Mesodermal cell (in vitro differentiated cells): ENCODE measurements around the gene MAB21L4.

Experiments
- H3K27ac ChIP-seq: 2 replicates; pipeline ENCODE4 v1.7.0; 2013; ENCODE audit warnings: mild to moderate bottlenecking, low read depth, low read length, moderate library complexity; ENCODE audit not compliant: severe bottlenecking
- H3K36me3 ChIP-seq: 2 replicates; pipeline ENCODE4 v1.7.1; 2013; ENCODE audit warnings: mild to moderate bottlenecking, low read length, moderate library complexity; ENCODE audit not compliant: control insufficient read depth, insufficient read depth
- H3K4me1 ChIP-seq: one replicate; pipeline ENCODE4 v1.7.1; 2013; ENCODE audit warnings: mild to moderate bottlenecking, low read length; ENCODE audit not compliant: insufficient read depth, control insufficient read depth, poor library complexity, severe bottlenecking
- H3K4me3 ChIP-seq: 2 replicates; pipeline ENCODE4 v1.7.0; 2013; ENCODE audit warnings: low read length, control low read depth, mild to moderate bottlenecking; ENCODE audit not compliant: insufficient read depth, poor library complexity, severe bottlenecking; ENCODE audit errors: extremely low read depth
- H3K9me3 ChIP-seq: 2 replicates; pipeline ENCODE4 v1.7.1; 2013; ENCODE audit warnings: mild to moderate bottlenecking, low read length, moderate library complexity; ENCODE audit not compliant: control insufficient read depth
- WGBS, 2 experiments: methylation state at CpG; one replicate each; pipeline ENCODE4 v1.1.5; 2013; ENCODE audit warnings: missing lambda C conversion rate in 2 of 2; ENCODE audit not compliant: insufficient coverage in 2 of 2; 5-methylcytosine and 5-hydroxymethylcytosine counted together

MAB21L4 gene

DNA sequence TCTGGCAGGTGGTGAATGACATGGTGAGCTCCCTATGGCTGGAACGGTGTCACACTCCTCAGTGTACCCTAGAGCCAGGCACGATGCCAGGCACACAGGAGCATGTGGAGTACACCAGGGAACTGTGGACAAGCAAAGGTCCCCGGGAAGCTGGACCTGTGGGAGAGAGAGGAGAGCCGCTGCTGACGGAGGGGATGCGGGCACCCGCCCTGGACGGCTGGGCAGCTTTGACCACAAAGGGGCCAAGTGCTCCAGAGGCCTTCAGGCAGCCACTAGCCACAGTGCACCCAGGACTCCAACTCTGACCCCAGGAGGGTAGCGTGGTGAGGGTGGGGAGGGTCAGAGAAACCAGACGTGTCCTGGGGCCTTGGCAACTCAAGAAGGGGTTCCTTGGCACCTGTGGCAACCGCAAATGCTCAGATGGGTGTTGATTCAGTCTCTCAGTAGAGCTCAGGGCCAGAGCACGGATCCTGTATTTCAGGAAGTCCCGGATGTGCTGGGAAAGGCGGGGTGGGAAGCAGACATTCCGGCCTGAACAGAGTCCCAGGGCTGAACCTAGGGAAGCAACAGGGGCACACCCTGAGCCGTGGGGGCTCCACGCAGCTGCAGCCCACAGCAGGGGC lies 2.3 kb upstream of the MAB21L4 start:
- peaks cover 2% of the 10 kb centered on the region for H3K4me1 ChIP-seq
- no peak overlapping the region for H3K4me3 ChIP-seq
- no peaks in the 10 kb centered on the region for H3K9me3 ChIP-seq
- no peaks in the 10 kb centered on the region for H3K36me3 ChIP-seq
- WGBS, 2 experiments: 90 to 91% methylated on average over 13 of the region's 17 CpGs
- H3K27ac ChIP-seq: no peak overlapping the region

DNA sequence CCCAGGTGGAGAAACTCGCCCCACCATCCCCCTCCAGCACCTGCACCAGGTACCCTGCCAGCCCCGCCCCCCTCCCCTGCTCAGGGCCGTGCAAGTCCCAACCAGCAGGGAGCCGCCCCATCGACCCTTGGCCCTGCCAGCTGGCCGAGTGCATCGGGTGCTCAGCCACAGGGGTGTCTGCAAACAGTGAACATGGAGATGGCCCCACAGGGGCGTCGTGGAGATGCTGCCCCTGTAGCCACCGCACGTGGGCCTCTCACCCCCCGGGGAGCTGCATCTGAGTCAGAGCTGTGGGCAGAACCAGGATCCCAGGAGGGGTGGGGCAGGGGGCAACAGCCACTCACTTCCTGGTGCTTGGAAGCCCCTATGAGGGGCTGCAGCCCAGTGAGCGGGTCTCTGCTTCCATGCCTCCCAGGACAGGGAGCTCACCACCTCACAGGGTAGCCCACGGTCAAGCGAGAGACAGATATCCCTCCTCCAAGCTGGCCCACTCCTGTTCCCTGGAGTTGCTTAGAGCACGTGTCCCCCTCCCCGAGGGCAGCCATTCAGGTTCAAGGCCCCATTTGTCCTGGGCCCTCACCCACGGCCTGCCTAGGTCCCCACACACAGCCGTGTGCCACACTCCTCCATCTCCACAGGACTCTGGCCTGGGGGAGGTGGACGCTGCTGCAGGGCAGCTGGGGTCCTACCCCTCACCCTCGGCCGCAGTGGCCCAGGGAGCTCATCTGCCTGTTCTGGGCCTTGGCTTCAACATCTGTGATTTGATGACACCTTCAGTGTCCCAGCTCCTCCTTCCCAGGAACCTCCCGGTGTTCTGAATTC lies 1.1 kb upstream of the MAB21L4 start:
- no peak overlapping the region for H3K4me3 ChIP-seq
- H3K9me3 ChIP-seq: no peaks in the 10 kb centered on the region
- no peaks in the 10 kb centered on the region for H3K4me1 ChIP-seq
- no peak overlapping the region for H3K27ac ChIP-seq
- 79 to 82% methylated on average over 15 to 20 of the region's 23 CpGs for WGBS, 2 experiments
- no peaks in the 10 kb centered on the region for H3K36me3 ChIP-seq

DNA sequence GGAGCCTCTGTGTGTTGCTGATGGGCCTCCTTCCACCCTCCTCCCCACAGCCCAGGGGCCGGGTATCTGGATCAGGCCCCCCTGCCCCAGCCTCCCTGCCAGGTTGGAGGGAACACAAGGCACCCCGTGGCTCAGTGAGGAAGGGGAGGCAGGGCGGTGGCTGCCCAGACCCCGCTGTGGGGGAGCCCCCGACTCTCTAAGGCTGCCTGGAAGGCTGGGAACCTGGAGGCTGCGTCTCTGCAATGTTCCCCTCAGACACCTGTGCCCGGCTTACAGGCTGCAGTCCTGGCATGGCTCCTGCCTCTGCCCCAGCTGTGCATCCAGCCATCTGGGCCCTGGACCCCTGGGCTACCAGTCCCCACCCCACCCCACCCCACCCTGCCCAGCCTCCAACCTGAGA lies 438 bp upstream of the MAB21L4 start:
- Histone ChIP-seq H3K27ac (no peak overlapping the region), H3K4me1 (no peaks in the 10 kb centered on the region)
- WGBS, 2 experiments: 66 to 77% methylated on average over 5 of the region's 7 CpGs

DNA sequence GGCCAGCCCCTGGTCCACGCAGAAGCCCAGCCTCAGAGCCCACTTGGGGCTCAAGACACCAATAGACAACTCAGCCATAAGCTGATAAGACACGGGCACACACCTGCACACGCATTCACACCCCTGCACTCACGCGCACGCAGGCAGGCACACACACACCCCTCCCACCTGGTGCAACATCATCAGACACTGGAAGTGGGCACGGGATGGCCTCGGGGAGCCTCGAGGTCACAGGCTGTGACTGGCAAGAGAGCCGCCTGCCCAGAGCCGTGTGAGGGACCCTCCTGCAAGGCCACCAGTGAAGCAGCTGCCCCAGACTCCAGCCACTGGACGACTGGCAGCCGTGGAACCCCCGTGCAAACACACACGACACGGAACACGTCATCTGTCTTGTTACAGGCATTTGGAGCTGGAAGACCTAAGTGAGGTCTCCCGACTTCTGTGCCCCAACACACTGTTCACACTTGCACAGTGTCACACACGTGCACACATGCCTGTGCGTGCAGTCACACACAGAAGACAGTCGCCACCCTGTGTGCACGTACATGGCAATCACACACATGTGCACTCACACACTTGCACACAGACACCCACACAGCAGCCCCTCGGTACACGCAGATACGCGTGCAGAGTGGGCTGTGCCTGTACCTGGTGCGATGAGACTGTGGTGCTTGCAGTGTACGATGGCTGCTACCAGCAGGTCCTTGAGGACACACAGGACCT lies 959 bp downstream of the MAB21L4 start:
- WGBS, 2 experiments: 94 to 95% methylated on average over 26 to 27 of the region's 28 CpGs
- no peaks in the 10 kb centered on the region for H3K9me3 ChIP-seq
- H3K4me3 ChIP-seq: no peak overlapping the region
- no peaks in the 10 kb centered on the region for H3K36me3 ChIP-seq
- no peak overlapping the region for H3K27ac ChIP-seq
- no peaks in the 10 kb centered on the region for H3K4me1 ChIP-seq

More for the DNA sequence above, 438 bp upstream of the MAB21L4 start:
- Histone ChIP-seq H3K36me3 (no peaks in the 10 kb centered on the region), H3K4me3 (no peak overlapping the region), H3K9me3 (no peaks in the 10 kb centered on the region)

DNA sequence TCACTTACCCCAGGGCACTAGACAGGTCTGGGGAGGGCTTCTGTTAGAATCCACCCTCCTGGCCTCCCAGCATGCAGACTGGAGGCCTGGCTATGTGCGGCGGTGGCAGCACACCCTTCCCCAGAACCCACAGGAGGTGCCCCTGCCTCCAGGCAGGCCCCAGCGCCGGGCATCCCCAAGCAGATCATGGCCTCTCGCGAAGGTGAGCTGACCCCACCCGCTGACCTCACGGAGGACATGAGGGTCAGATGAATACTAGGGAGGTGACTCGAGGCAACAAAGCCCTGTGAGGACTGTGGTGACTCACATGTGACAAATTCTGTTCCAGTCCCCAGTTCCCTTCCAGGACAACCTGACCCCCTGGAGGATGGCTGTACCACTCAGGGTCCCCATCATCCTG lies 1.9 kb downstream of the MAB21L4 start:
- no peaks in the 10 kb centered on the region for H3K36me3 ChIP-seq
- no peak overlapping the region for H3K4me3 ChIP-seq
- H3K4me1 ChIP-seq: no peaks in the 10 kb centered on the region
- H3K27ac ChIP-seq: no peak overlapping the region
- no peaks in the 10 kb centered on the region for H3K9me3 ChIP-seq
- 97 to 100% methylated on average over 2 to 7 of the region's 9 CpGs for whole genome bisulfite sequencing, 2 experiments

DNA sequence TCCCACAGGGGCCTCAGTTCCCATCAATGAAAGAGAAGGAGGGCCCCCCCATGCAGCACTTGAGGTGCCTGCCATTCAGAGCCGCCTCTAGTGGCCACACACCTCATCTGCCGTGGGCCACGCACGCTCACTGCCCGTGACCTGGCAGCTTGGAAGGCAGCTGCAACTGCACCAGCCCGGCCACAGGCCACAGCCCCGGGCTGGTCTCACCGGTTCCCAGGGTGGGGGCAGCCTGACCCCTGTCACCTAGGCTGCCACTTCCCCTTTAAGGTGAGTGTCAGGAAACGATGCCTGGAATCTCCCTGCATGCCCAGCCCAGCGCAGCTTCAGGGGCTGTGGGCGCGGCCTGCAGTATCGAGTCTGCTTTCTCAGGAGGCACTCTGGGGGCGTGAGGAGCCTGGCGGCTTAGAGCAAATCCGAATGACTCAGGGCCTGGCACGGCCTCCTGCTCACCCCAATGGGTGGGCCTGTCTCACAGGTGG lies 2.6 kb downstream of the MAB21L4 start:
- no peaks in the 10 kb centered on the region for H3K9me3 ChIP-seq
- WGBS, 2 experiments: 80 to 87% methylated on average over 9 to 17 of the region's 17 CpGs
- H3K27ac ChIP-seq: no peak overlapping the region

DNA sequence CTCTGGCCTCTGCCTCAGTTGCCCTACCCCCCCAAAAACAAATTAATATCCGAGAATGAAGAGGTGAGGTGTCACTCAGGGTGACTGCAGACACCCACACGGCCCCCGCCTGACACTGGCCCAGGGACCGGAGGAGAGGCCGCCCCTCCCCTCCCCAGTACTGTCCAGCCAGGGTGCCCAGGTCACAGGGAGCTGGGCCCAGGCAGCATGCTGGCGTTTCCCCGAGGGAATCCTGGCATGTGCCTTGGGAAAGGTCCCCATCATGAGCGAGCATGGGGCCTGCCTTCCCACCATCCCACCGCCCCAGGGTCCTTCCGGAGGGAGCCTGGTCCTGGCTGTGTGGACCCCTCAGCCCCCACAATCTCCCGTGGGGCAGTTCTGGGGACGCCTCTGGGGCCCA lies 3.0 kb downstream of the MAB21L4 start:
- no peak overlapping the region for H3K4me3 ChIP-seq
- no peaks in the 10 kb centered on the region for H3K9me3 ChIP-seq
- no peak overlapping the region for H3K27ac ChIP-seq
- no peaks in the 10 kb centered on the region for H3K4me1 ChIP-seq
- WGBS, 2 experiments: 90 to 91% methylated on average over 10 of the region's 12 CpGs
- no peaks in the 10 kb centered on the region for H3K36me3 ChIP-seq

More for the DNA sequence above, 2.6 kb downstream of the MAB21L4 start:
- Histone ChIP-seq H3K4me1 (no peaks in the 10 kb centered on the region), H3K36me3 (no peaks in the 10 kb centered on the region), H3K4me3 (no peak overlapping the region)

DNA sequence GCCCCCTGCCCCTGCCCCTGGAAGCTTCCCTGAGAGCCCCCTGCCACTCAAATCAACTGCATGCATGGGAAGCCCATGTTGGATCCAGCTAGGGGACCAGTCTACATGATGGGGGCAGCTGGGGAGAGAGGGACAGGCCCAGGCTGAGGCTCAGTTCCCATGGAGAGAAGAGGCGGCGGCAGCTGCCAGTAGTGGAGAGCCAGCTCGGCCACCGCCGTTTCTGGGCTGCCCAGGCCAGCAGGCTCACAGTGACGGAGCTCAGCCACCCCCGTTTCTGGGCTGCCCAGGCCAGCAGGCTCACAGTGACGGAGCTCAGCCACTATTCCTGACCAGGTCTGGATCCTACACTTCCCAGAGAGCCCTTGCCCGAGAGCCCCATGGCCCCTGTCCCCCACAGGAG lies 3.6 kb downstream of the MAB21L4 start:
- Histone ChIP-seq H3K27ac (no peak overlapping the region), H3K9me3 (no peaks in the 10 kb centered on the region)
- WGBS, 2 experiments: 82 to 87% methylated on average over 8 to 9 of the region's 9 CpGs

DNA sequence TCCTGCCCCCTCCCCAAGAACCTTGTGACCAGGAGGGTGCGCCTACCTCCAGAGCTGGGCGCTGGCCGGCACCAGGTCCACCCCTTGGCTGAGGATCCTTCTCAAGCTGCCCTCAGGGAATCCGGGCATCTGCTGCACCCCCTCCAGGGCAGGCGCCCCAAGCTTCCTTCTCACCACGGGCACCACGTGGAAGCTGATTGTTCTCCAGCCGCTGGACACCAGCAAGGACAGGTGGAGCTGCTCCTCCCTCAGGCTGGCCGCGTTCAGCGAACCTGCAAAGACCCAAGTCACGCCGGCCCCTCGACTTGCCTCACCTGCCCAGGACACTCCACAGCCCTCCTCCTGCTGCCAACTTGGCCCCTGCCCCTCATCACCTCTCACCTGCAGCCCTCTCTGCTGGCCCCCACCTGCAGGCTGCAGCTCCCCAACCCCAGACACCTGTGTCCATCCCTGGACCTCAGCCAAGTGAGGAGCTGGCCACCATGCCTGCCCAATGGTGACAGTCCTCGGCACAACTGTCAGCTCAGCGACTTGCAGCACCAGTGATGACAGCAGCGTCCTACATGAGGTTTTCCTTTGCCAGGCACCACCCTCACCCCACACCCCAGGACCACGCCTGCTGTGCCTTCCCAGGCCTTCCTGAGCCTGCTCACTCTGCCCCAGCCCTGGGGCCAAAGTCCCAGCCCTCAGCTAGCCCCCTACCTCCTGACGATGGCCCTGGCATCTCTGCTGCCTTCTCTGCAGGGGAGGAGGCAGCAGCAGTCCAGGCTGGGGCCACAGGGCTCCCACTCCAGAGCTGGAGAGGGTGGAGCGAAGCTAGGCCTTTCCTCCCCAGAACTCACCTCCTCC lies 4.2 kb downstream of the MAB21L4 start:
- 88 to 94% methylated on average over 13 to 17 of the region's 20 CpGs for WGBS, 2 experiments
- H3K9me3 ChIP-seq: no peaks in the 10 kb centered on the region
- H3K4me1 ChIP-seq: no peaks in the 10 kb centered on the region
- H3K36me3 ChIP-seq: no peaks in the 10 kb centered on the region
- no peak overlapping the region for H3K27ac ChIP-seq
- H3K4me3 ChIP-seq: no peak overlapping the region

More for the DNA sequence above, 3.6 kb downstream of the MAB21L4 start:
- H3K4me1 ChIP-seq: no peaks in the 10 kb centered on the region
- H3K36me3 ChIP-seq: no peaks in the 10 kb centered on the region
- no peak overlapping the region for H3K4me3 ChIP-seq

DNA sequence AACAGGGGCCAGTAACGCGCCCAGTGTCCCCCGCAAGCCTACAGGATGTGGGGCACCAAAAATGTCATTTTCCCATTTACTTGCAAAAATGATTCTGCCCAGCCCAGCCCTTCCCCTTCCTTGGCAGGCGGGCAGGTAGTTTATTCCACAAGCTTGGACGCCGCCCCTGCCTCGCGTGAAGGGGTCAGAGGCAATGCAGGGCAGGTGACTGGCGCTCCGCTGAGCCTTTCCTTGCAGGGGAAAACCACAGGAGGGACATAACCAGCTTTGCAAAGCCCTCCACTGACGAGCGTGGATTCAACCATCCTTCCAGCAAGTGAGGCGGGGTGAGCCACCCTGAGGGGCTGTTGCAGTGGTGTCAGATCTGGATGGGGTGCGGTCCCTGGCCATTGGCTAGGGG lies 5.3 kb downstream of the MAB21L4 start:
- Histone ChIP-seq H3K4me1 (no peaks in the 10 kb centered on the region), H3K27ac (no peak overlapping the region), H3K36me3 (no peaks in the 10 kb centered on the region), H3K9me3 (no peaks in the 10 kb centered on the region), H3K4me3 (no peak overlapping the region)
- 93 to 94% methylated on average over 13 to 14 of the region's 14 CpGs for WGBS, 2 experiments
